ENCODE measurements around the gene FAM167B.
A peak's percentile ranks its signal among the peaks of the same experiment; 100 is the strongest.

The FAM167B gene

DNA sequence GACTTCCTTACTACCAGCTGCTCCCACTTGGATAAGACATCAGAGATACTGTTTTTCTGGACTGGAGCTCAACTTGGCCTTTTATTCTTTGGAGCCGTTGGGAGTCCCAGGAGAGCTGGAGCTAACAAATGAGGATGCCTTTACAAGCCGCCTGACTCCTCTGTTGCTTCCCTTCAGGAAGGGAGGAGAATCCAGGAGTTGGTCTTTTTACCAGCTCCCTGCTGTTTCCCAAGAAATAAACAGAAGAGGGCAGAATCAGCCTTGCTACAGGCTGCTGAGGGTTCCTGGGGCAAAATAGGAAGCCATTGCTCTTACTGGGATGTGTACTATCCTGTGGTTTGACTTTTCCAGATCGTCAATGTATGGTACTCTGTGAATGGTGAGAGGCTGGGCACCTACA lies 23.3 kb upstream of the FAM167B start:
- DNase-seq (ENCODE audit: low read depth in 2 of 2), result no peak

DNA sequence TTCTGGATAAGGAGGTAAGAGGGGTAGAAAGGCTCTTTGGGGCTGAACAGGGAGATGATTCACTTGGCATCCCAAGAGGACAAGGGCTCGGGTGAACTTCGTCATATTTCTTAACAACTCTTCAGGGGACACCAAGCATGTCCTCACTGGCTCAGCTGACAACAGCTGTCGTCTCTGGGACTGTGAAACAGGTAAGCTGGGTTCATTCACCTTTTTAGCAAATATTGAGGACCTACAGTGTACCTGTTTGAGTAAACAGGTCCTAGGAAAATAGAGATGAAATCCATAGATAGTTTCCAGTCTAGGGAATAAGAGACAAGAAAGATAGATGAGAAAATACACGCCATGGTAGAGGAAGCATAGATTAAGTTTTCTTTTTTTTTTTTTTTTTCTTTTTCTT lies 22.7 kb upstream of the FAM167B start:
- no peak for DNase-seq (ENCODE audit: low read depth in 2 of 2)

DNA sequence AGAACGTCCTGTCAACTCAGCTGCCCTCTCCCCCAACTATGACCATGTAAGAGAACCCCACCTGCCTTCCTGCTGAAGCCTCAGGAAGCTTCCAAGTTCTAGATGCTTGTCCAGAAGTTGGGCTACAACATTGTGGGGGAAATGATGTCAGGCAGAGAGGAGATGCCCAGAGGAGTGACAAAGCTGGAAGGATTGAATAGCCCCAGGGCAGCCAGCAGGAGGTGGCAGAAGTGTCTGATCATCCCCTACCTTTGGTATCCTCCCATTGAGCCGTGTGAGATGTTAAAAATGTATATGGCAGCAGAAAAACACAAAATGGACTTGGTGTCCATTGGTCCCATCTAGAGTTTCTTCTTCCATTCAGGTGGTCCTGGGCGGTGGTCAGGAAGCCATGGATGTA lies 18.3 kb upstream of the FAM167B start:
- no peak for DNase-seq (ENCODE audit: low read depth in 2 of 2)

DNA sequence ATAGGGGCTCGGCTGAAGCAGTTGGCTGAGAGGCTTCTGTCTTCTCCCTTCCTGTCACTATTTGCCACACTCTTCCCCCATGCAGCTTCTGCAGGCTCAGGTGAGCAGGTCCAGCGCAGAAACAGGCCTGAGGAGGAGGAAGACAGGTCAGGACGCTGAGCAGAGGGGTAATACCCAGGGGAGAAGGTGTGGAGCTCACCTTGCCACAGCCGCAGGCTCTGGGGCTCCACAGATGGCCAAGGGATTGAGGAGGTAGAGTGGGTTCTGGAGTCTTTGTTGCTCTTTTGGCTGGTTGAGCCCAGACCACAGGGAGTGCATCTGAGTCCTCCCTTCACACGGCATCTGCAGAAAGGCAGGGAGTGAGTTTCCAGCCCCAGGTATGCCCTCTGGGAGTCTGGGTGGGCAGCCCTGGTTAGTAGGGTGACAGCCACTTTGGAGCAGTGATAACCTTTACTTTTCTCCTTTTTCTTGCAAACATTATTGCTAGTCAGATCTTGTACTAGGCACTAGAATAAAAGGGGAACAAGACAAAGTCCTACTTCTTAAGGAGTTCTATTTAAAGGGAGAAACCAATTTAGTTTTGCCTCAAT lies 15.1 kb upstream of the FAM167B start:
- no peak for DNase-seq (ENCODE audit: low read depth in 2 of 2)

DNA sequence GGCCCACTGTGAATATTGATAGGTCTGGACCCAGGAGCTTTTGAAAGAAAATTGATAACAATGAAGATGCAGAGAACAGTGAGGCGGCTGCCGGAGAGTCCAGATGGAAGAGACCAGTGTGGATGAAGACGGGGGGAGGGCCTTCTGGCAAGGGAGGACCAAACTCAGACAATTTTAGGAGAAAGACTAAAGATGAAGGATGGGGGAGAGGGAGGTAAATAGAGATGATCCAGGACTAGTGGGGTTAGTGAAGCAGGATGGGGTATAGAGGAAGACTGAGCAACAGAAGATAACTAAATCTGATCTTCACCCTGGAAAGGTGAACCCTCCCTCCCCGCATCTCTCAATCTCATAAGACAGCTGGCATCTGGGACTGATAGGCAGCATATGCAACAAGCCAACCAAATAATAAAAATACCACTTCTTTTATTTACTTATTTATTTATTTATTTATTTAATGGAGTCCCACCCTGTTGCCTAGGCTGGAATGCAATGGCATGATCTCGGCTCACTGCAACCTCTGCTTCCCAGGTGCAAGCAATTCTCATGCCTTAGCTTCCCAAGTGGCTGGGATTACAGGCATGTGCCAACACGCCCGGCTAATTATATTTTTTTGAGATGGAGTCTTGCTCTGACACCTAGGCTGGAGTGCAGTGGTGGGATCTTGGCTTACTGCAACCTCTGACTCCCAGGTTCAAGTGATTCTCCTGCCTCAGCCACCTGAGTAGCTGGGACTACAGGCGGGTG lies 14.3 kb upstream of the FAM167B start:
- DNase-seq (ENCODE audit: low read depth in 2 of 2), result no peak

DNA sequence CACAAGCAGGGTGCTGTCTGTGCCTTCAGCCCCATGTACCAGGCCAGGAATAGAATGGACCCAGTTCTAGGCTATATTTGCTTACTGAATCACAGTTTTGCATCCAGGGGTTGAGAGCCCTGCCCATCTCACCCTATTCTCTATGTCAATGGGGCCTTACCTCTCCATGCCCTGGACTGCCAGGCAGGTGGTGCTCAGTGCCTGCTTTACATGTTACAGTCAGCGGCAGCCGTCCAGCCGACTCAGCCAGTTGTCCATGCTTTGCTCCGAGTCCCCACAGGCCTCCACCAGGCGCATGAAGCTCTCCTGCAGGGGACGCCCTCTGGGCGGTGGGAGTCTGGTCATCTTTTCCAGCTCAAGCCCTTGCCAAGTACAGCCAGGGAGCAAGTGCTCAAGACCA lies 12.2 kb upstream of the FAM167B start:
- DNase-seq (ENCODE audit: low read depth in 2 of 2), result no peak

DNA sequence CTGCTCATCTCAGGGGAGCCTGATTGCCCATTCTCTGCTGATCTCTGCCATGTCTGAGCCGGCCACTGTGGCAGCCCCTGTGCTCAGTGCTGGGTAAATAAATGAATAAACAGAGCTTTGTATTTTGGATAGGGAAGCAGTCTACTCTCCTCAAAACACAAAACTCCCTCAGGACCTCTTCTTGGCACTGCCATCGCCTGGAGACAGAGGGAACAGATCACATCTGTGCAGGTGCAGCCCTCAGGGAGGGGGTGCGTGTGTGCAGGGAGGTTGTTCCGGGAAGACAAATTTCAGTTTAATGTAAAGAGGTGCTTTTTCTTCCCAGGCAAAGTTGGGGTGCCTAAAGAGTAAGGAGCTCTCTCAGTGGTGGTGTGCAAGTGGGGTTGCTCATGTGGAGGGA lies 7.7 kb upstream of the FAM167B start:
- DNase-seq (ENCODE audit: low read depth in 2 of 2), result no peak

DNA sequence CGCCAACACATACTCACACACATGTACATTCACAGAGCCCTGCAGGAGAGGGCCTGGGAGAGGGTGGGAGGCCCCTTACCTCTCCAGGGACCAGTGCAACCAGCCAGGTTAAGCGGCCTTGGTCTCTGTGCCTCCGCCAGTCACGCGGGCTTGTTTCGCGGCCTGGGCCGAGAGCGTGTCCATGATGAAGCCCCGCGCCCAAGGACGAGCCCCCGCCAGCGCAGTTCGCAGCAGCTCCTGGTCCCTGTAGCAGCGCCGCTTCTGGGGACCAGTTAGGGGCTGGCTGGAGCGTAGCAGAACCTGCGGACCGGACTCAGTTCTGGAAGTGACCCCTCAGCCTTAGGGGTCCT lies 7.3 kb upstream of the FAM167B start:
- no peak for DNase-seq (ENCODE audit: low read depth in 2 of 2)

DNA sequence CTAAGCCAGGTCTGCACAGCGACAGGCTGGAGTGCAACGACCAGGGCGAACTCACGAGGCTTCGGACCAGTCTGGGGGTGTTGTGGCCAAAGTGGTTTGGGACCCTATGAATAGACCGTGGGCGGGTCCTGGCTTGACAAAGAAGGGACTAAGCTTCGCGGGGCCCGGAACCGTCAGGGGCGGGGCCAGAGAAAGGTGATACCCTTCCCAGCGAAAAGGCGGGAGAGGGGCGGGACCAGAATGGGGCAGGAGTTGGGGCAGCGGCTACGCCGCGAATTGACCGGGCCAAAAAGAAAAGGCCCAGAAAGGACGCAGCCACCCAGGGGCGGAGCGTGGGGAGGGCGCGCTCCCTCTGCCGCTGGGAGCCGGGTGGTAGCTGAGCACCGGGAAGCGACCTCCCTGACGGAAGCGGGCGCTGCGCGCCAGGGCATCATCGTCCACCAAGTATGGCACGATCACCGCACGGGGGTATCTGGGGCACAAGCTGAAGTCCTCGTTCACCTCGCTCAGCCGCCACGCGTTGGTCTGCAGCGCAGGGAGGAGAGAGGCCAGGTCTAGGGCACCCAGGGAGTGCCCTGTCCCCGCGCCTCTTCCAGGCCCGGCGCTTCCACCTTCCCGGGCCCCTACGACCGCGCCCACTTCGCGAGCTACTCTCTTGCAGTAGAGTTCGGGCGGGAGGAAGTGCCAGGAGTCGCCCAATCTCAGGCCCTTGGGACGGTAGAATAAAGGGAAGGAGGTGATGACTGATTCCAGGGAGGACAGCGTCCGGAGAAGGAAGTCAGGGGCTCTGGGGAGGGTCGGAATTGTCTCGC lies 6.7 kb upstream of the FAM167B start:
- DNase-seq (ENCODE audit: low read depth in 2 of 2), result peak in 1 of 2 donors; percentile 40

DNA sequence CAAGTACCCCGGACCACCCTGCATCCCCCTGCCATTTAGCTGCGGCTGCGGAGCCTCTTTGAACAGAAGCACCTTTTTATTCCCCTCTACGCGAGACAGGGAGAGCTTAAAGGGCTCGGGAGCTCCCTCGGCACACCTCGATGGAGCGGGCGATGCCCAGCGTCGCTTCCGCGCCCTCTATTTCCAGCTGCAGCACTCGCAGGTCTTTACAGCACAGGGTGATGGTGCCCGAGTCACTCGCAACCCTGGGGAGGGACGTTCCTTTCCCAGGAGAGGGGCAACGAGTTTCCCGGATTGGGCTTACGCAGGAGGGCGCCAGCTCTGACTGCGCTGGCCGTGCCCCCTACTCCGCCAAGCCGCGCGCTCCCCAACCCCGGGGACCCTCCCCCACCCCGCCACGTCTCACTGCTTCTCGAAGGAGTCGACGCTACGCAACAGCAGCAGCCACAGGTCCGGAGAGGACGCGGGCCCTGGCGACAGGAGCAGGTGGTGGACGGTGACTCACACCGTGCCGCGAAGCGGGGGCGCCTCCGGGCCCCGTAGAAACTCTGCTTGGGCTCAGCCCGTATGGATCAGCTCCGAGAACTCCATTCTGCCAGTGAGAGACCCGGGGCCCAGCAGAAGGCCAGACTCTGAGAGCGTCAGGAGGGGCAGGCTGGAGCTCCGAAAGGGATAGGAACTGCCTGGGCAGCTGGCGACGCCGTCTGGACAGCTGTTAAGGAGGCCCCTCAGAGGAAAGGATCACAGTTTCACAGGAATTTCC lies 5.8 kb upstream of the FAM167B start:
- DNase-seq (ENCODE audit: low read depth in 2 of 2), result no peak

DNA sequence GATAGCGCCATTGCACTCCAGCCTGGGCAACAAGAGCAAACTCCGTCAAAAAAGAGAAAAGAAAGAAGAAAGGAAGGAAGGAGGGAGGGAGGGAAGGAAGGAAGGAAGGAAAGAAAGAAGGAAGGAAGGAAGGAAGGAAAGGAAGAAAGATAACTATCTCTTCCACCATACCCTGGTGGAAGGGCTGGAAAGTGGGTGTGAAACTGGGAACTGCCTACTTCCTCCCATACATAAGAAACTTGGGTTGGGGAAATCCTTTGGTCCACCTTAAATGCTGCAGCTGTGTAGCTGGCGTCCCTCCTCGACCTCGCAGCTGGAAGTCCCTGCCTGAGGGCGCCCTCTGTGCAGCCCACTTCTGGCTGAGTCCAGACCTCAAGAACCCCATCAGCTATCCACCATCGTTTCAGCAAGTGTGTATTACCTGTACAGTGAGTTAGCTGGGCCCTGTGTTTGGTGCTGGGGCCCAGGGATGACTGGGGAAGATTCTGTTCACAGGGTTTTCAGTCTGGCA lies 4.6 kb upstream of the FAM167B start:
- no peak for DNase-seq (ENCODE audit: low read depth in 2 of 2)

DNA sequence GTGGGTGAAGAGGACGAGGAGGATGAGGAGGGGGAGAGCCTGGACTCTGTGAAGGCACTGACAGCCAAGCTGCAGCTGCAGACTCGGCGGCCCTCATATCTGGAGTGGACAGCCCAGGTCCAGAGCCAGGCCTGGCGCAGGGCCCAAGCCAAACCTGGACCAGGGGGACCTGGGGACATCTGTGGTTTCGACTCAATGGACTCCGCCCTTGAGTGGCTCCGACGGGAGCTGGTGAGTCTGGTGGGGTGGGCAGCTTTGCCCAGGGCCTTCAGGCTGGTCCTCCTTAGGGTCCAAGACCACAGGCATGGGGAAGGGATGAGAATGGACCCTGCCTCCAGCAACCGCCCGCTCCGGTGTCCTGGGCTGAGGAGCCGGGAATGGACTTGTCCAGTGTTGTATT lies 430 bp downstream of the FAM167B start:
- DNase-seq (ENCODE audit: low read depth in 2 of 2), result no peak

DNA sequence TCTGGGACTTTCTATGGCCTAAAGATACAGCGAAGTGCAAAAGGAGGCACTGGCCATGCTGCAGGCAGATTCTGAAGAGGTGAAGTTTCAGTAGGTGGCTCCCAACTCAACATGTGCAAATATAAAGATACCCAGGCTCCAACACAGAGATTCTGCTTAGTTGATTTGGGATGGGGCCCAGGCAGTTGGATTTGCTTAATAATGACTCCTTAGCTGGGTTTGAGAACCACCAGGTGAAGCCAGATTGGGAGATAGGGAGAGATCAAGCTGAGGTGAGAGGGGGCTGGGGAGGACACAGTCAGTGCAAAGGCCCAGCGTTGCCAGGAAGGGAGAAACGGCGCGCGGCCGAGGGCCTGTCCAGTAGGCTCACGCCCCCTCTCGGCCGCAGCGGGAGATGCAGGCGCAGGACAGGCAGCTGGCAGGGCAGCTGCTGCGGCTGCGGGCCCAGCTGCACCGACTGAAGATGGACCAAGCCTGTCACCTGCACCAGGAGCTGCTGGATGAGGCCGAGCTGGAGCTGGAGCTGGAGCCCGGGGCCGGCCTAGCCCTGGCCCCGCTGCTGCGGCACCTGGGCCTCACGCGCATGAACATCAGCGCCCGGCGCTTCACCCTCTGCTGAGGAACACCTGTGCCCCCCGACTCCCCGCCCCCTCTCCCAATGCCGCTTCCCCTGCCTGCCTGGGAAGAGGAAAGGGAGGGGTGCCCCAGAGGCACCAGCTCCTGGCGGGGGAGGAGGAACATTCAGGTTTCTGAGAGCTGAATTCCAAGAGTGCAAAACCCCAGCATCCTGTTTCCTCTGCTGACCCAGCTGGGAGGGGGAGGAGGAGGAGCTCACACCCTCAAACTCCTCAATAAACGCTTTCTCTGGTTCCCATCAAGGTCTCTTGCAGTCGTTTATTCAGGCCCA lies 1.2 kb downstream of the FAM167B start:
- peak; percentile 83 to 85 for DNase-seq (ENCODE audit: low read depth in 2 of 2)

DNA sequence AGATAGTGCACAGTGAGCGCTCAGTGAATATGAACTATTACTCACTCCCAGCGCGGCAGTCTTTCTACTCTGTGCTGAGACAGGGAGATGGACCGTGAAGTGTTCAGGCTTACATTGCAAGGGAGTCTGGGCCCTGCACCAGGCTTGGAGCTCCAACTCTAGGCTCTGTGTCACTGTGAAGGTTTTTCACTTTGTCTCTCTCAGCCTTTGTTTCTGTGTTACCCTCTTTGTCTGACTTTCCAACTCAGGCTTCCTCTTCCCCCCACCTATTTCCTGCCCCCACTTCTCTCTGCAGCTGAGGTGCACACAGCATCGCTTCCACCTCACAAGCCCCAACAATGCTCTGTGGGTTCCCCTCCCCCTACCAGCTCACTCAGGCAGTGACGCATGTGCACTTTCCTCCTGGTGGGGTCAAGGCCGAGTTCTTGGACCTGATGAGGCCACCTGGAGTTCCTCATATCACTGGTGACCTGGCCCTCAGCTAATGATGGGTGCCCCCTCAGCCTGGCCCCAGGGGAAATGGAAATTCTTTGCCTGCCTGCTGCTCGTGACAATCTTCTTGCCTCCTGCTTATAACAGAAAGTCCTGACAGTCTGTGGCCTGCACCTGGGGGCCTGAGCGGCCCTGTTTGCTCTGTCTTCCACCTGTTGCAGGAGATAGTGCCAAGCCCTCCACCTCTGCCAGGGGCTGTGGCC lies 3.0 kb downstream of the FAM167B start:
- peak; percentile 60 to 71 for DNase-seq (ENCODE audit: low read depth in 2 of 2)

DNA sequence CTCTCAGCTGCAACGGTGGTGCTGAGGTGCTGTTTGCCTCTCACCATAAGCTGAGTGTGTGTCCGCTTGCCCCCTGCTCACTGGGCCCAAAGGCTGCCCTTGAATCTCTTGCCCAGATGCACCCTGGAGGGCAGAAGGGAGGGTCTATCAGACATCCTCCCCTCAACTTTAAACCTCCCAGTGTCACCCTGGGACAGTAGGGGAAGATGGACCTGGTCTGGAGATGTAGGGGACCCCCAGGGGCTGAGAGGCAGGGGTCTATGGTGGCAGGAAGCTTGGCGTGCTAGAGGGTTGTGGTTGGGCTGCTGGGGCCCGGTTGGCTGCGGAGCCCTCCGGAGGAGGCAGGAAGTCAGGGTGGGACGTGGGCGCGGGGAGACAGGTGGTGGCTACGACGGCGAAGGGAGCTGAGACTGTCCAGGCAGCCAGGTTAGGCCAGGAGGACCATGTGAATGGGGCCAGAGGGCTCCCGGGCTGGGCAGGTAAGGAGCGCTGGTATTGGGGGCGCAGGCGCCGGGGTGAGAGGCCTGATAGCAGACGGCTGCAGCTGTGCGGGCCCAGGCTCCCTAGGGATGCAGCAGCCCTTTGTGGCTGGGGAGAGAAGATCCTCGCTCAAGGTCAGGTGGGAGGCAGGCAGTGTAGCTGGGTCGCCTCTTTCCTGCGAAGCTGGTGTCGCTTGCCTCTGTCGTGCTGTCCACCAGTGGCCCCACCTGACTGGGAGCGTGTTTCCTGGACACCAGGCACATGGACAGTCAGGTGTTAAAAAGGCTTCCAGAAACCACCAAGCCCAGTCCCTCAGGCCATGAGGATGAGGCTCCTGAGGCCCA lies 4.1 kb downstream of the FAM167B start, which contains the start of gene LCK:
Gene LCK (plus strand): TSS at position 373 of the 824 bp plus-strand sequence. CDS start 23,065 bp downstream, outside the sequence.
- DNase-seq (ENCODE audit: low read depth in 2 of 2), result peak; percentile 66 to 70

DNA sequence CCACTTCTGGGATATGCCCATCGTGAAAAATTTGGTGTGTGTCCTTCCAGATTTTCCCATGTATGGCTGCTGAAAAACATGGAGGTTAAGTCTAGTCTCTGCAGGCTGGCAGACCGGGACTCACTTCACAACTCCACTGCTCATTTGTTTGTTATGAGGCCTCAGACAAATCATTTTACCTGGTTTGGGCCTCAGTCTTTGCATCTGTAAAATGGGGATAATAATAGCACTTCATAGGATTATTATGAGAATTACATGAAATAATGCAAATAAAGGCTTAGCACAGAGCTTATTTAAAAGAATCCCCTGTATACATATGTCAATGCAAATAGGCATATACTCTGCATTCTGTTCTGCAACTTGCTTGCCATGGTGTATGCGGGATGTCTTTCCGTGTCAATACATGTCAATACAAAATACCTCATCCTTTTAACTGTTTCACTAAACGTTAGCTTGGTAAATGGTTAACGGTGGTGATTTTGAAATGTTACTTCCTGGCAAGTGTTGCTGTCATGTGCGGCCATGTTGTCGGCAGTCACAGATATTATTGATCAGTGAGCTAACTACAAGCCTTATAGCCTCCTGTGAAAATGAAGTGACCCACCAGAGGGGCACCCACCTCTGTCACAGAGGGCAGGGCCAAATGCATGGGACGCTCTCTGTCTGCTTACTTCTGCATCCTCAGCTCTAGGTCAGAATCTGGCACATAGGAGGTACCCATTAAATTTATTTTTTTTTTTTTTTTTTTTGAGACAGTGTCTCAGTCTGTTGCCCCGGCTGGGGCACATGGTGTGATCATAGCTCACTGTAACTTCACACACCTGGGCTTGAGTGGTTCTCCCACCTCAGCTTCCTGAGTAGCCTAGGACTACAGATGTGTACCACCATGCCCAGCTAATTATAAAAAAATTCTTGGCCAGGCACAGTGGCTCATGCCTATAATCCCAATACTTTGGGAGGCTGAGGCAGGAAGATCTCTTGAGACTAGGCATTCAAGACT lies 8.3 kb downstream of the FAM167B start:
- DNase-seq (ENCODE audit: low read depth in 2 of 2), result no peak

DNA sequence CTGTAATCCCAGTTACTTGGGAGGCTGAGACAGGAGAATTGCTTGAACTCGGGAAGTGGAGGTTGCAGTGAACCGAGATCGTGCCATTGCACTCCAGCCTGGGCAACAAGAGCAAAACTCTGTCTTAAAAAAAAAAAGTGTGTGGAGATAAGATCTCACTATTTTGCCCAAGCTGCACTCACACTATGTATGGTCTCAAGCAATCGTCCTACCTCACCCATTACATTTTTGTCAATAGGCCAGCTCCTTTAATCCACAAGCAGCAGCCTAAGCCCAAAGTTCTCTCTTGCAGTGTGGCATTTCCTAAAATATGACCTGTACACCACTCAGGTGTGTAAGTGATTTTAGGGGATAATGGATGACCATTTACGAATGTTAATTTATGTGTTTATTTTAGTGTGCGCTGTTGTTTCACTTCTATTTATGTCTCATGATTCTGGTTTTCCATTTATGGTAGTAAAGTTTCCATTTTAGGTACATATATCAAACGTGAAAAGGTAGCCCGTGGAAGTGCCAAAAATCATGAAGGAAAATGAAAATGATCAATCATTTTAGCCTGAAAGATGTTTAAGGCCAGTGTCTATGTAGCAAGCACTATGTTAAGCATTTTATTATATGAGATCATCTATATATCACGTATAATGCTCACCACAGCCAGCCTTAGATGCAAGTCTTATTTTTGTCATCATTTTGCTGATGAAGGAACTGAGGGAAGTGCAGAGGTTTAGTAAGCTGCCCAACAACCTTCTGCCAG lies 9.6 kb downstream of the FAM167B start:
- no peak for DNase-seq (ENCODE audit: low read depth in 2 of 2)

DNA sequence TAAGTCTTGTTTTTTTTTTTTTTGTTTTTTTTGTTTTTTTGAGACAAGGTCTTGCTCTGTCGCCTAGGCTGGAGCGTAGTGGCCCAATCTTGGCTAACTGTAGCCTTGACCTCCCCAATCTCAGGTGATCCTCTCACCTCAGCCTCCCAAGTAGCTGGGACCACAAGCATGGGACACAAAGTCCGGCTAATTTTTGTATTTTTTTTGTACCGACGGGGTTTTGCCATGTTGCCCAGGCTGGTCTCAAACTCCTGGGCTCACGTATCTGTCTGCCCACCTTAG lies 10.1 kb downstream of the FAM167B start:
- no peak for DNase-seq (ENCODE audit: low read depth in 2 of 2)

All from stimulated activated CD8-positive, alpha-beta memory T cell treated with anti-CD3 and anti-CD28 coated beads, Interleukin-2, amount 100 ng/mL, for 48 hours (primary cell).